GM18507 (cell line): ENCODE results near the gene RALBP1.
"Not testable (repeated sequence)": the region's sequence is repeated elsewhere in the genome, so short reads cannot be mapped to it uniquely, and the experiment has no call there.

Experiments
- DNase-seq: peaks from one replicate; pipeline ENCODE4 v3.0.0; 2011; ENCODE audit warnings: low read depth; ENCODE audit not compliant: insufficient read length; ENCODE audit errors: extremely low spot score
- FAIRE-seq: peaks from 2 replicates; lab custom pipeline; 2011; peaks lifted over from hg19 to GRCh38; lab: Jason Lieb, UNC

Gene RALBP1

DNA sequence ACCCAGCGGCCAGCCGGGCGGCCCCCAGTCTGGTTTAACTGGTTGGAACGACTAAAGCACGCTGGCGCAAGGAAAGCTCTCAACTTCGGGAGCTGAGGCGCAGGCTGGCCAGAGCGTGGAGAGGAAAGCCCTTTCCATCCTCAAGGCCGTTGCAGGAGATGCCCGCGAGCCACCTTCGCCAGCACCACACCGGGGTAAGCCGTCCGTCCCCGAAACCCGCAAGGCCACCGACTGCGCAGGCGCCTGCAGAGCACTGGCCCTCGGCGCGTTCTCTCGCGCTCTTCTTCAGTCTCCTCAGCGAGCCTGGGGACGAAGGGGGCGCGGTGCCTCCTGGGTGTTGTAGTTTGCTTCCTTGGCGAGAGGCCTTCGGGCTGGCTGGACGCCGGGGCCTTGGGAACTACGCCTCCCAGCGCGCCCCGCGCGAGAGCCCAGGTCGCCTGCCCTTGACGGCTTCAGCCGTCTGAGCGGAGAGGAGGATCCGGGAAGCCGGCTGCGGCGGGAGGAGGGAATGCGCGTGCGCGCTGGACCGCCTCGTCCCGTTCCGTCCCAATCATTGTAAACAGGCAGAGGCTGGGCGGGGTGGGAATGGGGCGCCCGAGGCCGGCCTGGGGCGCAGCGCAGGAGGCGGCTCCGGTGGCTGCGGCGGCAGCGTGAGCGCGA is at the start of gene RALBP1:
RALBP1 (plus strand) TSS at position 531 of the 660 bp plus-strand sequence. CDS start 37,533 bp downstream, outside the sequence.
- FAIRE-seq = peak; percentile 98
- peak; percentile 97 for DNase-seq

DNA sequence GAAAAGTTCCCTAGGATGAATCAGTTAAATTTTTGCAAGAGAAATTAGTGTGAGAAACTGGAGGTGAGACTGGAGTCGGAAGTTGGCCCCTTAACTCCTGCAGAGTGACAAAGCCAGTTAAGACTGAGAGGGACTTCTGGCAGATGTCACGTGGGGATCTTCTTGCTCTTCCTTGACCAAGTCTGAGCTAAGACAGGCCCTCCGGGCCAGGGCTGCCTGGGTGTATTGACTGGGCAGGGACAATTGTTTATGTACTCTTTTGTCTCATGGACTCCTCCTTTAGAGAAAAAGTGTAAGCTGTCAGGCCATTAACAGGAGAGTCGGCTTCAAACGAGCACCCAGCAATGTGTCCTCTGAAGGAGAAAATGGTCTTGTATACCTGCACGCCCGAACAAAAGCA is 48.6 kb upstream of the RALBP1 start:
- FAIRE-seq (no peak), DNase-seq (no peak)

DNA sequence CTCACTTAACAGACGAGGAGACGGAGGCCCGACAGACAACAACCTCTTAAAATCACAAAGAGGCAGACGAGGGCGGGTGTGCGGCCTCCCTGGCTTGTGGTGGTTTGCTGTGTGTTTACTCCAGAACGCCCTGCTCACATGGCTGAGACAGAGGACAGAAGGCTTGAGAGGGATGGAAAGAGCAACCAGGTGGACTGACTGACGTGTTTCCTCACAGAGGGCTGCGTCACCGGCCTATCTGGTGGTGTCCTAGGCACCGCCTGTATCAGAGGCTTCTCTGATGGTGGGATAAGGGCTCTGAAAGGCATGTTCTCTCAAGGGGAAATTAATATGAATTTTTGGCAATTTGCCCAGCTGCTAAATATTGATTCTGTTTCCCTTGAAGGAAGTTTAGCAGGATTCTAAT is 47.0 kb upstream of the RALBP1 start:
- no peak for DNase-seq
- no peak for FAIRE-seq

DNA sequence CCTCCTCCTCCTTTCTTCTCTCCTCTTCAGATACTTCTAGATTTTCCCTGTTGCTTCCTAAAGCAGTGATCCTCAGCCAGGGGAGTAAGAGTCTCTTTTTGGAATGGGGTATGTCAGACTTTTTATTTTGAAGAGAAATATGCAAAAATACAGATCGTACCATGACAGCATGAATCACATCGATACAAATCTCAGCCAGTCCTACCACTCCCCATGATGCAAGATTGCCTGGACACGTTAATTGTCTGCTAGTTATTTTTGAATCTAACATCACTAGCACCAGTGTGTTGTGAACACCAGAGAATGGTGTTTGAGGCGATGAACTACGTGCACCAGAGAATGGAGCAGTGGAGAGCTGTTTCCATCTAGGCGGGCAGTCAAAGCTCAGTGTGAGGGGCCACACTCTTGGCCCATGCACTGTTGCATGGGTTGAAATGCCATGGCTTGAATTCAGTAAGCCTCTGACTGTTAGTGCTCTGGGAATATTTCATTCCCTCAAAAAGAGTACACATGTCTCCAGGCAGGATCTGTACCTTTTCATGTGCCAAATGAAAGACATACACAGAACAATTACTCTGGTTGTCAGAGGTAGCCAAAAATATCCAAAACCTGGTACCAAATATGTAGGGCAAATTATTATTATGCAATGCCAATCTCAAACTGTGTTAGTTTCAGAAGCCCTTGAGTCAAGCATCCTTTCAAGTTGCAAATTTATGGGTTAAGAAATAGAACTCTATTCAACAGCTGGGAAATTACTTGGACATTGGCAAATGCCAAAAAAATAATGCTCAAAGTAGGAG is 46.3 kb upstream of the RALBP1 start:
- DNase-seq = no peak
- FAIRE-seq = no peak

DNA sequence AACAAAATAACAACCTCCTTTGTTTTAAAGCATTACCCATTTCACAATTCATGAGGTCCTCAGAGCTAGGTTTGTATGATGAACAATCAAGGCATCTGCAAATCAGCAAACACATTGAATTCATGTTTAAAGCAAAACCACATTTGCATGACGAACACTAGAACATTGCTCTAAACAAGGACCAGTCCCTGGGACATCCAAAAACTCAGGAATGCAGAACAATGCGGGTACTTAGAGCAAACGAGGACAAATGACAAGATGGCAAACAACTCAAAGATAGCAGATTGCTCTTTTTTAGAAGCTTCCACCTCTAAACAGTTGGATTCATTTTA is 45.7 kb upstream of the RALBP1 start:
- DNase-seq = no peak

DNA sequence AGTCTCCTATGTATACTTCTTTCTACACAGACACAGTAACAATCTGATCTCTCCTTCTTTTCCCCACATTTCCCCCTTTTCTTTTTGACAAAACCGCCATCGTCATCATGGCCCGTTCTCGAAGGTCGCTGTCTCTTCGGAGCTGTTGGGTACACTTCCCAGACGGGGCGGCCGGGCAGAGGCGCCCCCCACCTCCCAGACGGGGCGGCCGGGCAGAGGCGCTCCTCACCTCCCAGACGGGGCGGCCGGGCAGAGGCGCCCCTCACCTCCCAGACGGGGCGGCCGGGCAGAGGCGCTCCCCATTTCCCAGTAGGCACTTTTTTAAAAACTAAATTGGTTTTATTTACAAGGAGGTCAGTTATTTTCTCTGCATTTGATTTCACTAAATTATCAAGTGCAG is 45.0 kb upstream of the RALBP1 start:
- DNase-seq, FAIRE-seq: not testable (repeated sequence)

More for the DNA sequence above, 45.7 kb upstream of the RALBP1 start:
- no peak for FAIRE-seq

DNA sequence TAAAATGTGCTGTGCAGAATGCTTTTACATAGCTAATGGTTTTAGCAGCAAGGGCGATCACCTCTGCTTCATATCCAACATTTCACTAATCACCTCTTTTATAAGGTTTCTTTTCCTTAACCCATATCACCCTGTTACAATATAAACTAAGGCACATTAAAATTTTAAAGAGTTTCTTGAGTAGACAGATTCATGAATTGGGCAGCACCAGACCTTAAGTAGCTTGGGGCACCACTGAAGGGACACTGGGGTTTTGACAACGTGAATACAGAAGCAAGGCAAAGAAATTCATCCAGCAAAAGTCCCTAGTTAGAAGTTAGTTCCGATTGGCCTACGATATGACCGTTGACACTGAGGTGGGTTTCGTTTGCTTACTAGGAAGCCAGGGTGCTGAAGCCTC is 44.0 kb upstream of the RALBP1 start:
- no peak for FAIRE-seq
- no peak for DNase-seq

DNA sequence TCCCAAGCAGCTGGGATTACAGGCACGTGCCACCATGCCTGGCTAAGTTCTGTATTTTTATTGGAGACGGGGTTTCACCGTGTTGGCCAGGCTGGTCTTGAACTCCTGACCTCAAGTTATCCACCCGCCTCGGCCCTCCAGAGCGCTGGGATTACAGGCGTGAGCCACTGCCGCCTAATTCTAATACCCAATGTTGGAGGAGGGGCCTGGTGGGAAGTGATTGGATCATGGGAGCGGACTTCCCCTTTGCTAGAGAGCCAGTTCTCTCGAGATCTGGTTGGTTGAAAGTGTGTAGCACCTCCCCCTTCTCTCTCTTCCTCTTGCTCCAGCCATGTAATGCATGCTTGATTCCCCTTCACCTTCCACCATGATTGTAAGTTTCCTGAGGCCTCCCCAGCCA is 42.2 kb upstream of the RALBP1 start:
- FAIRE-seq, DNase-seq: not testable (repeated sequence)

DNA sequence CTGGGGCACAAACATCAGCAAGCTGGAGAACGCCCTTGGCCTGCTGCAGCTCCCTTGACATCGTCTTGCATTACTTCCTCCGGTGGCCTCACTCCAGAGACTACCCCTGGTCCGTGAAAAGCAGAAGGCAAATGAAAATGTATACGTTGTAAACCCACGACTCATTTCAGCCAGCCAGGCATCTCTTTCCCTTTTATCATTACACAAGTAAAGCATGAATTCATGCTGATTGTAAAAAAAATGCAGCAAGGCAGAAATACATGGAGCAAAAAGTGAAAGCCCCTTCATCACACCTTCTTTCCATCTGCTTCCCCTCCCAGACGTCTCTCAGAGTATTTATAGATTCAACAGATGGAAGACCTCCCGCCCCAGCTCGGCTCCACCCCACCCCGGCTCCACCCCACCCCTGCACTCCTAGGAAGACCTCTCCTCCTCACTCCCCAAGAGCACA is 41.6 kb upstream of the RALBP1 start:
- DNase-seq (no peak), FAIRE-seq (no peak)

DNA sequence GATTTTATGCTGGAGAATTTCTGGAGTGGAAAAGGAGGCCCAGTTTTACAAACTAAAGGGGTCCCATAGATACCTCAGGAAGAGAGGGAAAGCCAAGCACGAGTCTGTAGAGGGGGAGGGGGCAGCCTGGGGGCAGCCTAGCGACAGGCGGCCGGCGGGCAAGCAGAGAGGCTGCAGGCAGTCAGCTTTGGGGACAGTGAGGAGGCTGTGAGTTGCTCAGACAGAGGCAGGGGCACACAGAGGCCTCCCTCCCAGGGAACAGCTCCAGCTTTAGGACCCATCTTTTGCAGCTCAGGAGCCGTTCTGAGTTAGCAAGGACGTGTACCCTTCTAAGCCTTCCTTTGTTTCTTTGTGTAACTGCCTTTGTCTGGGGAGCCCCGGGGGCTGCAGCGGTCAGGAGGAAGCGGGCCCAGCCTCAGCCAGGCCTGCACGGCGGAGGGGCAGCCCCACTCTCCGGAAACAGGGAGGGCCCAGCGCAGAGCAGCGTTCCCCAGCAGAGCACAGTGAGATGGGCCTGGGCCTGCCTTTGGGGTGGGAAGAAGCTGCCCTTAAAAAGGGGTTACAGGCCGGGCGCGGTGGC is 41.1 kb upstream of the RALBP1 start:
- FAIRE-seq (no peak), DNase-seq (no peak)

DNA sequence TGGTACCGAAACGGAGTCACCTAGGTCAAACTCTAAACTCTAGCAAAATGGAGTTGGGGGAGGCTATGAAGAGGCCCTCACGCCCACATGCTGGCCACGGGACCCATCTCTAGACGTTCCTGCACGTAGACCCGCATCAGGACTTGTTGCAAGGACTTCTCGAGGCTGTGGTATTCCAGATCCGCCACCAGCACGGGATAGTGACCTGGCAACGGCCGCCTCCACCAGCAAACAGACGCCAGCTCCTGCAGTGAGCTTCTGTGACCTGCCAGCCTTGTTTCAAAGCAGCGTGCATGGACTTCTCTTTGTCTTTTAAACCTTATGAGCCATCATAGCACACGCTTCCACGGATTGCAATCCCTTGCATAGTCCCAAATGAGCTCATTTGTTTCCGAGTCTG is 40.3 kb upstream of the RALBP1 start:
- no peak for FAIRE-seq
- no peak for DNase-seq

DNA sequence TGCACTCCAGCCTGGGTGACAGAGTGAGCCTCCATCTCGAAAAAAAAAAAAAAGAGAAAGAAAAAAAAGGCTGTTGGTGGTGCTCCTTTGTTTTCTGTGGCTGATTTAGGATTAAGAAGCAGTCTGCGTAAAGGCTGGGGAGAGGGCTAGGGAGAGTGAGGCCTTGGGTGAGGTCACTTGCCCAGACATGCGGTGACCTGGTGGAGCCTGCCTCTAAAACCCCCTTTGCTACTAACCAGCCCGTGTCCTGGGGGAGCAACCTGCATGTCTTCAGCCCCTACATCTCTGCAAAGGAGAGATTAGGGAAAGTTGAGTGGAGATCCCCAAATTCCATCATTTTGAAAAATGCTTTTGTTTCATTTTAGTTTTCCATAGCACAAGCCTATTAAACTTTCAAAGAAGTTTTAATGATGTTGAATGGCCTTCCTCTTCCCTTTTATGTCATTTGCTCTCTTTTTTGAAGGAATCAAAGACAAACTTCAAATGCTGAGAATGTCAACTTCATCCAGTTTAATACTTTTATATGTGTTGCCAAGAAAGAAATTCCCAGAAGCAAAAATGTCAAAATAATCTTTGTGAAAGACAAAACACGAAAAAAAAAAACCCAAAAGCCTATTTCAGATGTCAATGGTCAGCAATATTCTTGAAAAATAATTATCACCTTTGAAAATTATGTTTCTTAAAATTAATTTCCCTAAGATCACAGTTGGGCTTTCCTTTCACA is 38.9 kb upstream of the RALBP1 start:
- FAIRE-seq = no peak
- no peak for DNase-seq

DNA sequence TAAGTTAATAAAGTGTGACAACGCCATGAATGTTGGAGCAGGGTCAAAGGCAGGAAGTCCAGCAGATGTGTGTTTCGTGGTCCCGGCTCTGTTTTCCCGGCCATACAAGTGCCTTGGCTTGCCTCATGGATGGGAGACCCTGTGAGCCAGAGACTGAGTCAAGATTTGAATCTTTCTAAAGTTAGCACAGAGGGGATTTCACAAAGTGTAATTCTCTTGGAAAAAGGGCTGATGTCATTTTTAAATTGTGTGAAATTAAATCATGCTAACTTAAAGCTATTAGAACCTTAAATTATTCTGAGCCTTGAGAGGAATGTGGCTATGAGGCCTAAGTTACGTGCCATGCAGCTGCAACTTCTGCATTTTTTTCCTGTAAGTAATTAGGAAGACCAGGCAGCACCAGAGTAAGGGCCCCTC is 38.3 kb upstream of the RALBP1 start:
- FAIRE-seq (no peak), DNase-seq (no peak)

DNA sequence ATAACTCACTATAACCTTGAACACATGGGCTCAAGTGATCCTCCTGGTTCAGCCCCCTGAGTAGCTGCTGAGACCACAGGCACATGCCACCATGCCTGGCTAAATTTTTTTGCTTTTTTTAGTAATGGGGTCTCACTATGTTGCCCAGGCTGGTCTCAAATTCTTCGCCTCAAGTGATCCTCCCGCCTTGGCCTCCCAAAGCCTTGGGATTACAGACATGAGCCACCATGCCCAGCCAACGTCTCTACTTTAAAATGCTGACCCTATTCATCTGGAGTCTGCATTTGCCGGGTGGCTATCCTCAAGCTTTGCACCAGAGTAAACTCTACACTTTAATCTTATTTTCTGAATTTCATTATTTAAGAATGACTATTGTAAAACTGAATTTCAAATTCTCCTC is 37.6 kb upstream of the RALBP1 start:
- DNase-seq (no peak), FAIRE-seq (no peak)

DNA sequence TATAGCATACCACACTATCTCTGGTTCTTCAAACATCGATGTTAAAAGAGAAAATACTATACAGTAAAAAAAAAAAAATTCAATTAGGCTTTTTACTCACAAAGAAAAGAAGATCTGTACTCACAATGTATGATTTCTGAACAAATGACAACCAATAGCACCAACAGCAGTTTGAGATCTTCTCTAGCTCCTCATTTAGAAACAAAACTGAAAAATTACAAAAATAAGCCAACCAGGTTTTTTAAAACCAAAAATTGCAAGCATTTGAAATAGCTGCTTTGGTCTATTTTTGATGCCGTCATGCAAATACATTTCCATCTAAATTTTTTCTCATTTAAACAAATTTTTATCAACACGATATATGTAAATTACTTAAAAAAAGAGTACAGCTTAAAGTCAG is 34.3 kb upstream of the RALBP1 start:
- DNase-seq (no peak), FAIRE-seq (no peak)

DNA sequence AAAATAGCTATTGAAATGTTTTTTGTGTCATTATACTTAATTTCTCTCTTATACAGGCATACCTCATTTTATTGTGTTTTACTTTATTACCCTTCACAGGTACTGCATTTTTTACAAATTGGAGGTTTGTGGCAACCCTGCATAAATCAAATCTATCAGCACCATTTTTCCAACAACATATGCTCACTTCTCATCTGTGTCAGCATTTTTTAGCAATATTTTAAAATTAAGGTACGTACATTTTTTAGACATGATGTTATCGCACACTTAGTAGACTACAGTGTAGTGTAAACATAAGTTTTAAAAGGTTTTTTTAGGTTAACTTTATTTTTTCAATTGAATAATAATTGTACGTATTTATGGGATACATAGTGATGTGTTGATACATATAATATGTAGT is 30.8 kb upstream of the RALBP1 start:
- DNase-seq = no peak
- FAIRE-seq = no peak

DNA sequence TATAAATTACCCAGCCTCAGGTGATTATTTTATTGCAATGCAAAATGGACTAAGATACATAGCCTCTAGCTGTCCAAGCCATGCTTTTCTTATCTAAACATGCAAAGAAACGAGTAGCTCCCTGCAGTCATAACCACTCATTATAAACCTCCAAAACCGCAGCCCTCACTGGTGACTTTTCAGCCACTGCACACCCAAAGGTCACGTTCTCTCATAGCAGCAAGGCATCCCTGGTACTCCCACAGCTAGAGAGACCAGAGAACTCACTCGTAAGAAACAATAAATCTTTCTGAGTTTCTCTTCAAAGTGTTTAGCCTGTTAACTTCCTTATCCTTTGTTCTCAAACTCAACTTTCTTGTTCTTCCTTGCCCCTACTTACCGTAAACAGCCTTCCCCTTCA is 28.5 kb upstream of the RALBP1 start:
- FAIRE-seq (no peak), DNase-seq (no peak)

DNA sequence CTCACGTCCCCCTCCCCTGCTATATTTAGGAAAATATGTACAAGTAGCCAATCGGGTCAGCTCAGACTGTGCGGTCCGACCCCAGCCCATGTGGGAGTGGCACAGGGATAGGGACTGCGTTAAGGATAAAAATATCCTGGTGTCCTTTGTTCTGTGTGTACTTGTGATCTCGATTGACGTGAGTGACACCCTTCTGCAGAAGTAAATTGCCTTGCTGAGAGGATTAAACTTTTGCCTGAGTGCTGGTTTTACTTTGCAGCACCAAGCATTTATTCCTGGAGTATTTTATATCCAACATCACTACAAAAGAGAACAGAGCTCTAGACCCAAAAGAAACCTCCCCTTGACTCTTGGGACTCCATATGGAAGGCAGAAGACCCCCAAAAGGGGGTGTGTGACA is 28.0 kb upstream of the RALBP1 start:
- FAIRE-seq (no peak), DNase-seq (no peak)

DNA sequence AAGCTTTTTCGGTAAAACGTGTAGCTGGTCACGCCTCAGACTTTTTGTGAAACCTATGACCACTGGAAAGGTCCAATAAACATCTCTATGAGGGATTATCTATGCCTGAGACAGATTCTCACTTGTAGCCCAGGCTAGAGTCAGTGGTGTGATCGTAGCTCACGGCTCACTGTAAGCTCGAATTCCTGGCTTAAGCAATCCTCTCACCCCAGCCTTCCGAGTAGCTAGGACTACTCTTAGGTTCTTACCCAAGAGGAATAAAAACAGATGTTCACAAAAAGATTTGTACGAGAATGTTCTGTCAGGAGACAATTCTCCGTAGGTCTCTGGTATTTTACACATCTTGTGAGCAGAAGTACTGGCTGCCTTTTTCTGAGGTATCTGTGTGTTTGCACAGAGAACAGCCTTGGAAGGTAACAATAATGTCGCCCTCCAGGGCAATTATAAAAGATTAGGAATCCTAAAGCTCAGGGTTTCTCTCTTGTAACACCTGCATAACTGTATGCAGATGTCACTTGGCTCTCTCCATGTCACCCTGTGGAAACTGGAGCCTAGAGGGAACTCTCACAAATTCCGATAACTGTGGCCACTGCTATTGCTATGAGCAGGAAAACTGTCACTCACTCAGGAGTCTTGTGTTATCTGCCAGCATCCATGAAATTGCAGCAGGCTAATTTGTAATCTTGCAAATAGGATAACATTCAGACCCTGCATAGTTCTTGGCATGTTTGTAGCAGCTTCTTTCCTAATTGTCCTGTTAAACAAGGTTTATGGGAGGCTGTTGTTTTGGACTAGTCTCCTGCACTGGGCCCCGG is 25.5 kb upstream of the RALBP1 start:
- no peak for FAIRE-seq

More for the DNA sequence above, 25.5 kb upstream of the RALBP1 start:
- DNase-seq = no peak
